K562 (cell line): ENCODE results near the gene ROMO1. TPM values are rescaled to one million over a fixed set of nuclear protein-coding genes. Genes with fewer than 3 reads are reported as not detected.

ENCODE experiments used
- ATF1 ChIP-seq, 2 experiments: fragments of 450-650 bp in 1 of 2; IDR thresholded peaks; 2 replicates each; pipeline ENCODE4 v1.6.1; 2016; ENCODE audit warnings: missing compliant biosample characterization in 1 of 2, missing genetic modification characterization in 1 of 2
- ATF6 ChIP-seq: sonication (generic); formaldehyde crosslinking; IDR thresholded peaks from 2 replicates; pipeline ENCODE4 v1.4.0; 2020; ENCODE audit warnings: mild to moderate bottlenecking, missing genetic modification reagents
- BMI1 ChIP-seq: fragments of 150-350 bp; IDR thresholded peaks from 2 replicates; pipeline ENCODE4 v1.6.1; 2014; ENCODE audit warnings: low read length
- CEBPB ChIP-seq: fragments of 450-650 bp; IDR thresholded peaks from 2 replicates; pipeline ENCODE4 v1.6.1; 2016; ENCODE audit warnings: missing genetic modification characterization, missing compliant biosample characterization
- CGGBP1 ChIP-seq: fragments of 250-450 bp; sonication (Bioruptor Pico); IDR thresholded peaks from 2 replicates; pipeline ENCODE4 v1.9.0; 2021; ENCODE audit warnings: mild to moderate bottlenecking
- CTCF ChIP-seq, 3 experiments: IDR thresholded peaks in 2 of 3; conservative IDR thresholded peaks in 1 of 3; 2 replicates each; pipeline ENCODE4 v1.5.1; 2011 to 2012; ENCODE audit warnings: low read length in 3 of 3, mild to moderate bottlenecking in 3 of 3, control low read depth in 2 of 3, improper control_type of control experiment in 1 of 3, inconsistent platforms in 1 of 3, low read depth in 1 of 3, mixed read lengths in 1 of 3, moderate library complexity in 1 of 3; ENCODE audit not compliant: insufficient read depth in 2 of 3
- E2F3 ChIP-seq: fragments of 250-450 bp; sonication (Bioruptor Pico); IDR thresholded peaks from 2 replicates; pipeline ENCODE4 v1.4.0; 2020; ENCODE audit warnings: mild to moderate bottlenecking
- EZH2 ChIP-seq: IDR thresholded peaks from 2 replicates; pipeline ENCODE4 v1.6.1; 2012; ENCODE audit warnings: low read depth, mild to moderate bottlenecking, inconsistent platforms, low read length, borderline replicate concordance
- FOXA1 ChIP-seq: fragments of 450-650 bp; IDR thresholded peaks from 2 replicates; pipeline ENCODE4 v1.6.1; 2016; ENCODE audit warnings: mild to moderate bottlenecking, borderline replicate concordance
- FOXJ3 ChIP-seq: sonication (generic); formaldehyde crosslinking; IDR thresholded peaks from 2 replicates; pipeline ENCODE4 v1.4.0; 2020; ENCODE audit warnings: mild to moderate bottlenecking, missing genetic modification reagents
- FOXM1 ChIP-seq, 2 experiments: fragments of 450-650 bp in 1 of 2; sonication (generic) in 1 of 2; formaldehyde crosslinking in 1 of 2; IDR thresholded peaks; 2 replicates each; pipeline versions ENCODE4 v1.6.1 to v1.9.0; 2017 to 2022; ENCODE audit warnings: low read depth in 2 of 2, mild to moderate bottlenecking in 2 of 2, missing genetic modification reagents in 1 of 2, moderate library complexity in 1 of 2
- GABPB2 ChIP-seq: fragments of 250-450 bp; sonication (Bioruptor Pico); conservative IDR thresholded peaks from 2 replicates; pipeline ENCODE4 v1.5.1; 2021; ENCODE audit warnings: mild to moderate bottlenecking
- KAT2B ChIP-seq: IDR thresholded peaks from one replicate; pipeline ENCODE4 v1.6.1; 2012; ENCODE audit warnings: low read depth, mild to moderate bottlenecking, control low read depth, inconsistent platforms, low read length, moderate library complexity
- NFATC3 ChIP-seq: fragments of 450-650 bp; IDR thresholded peaks from 2 replicates; pipeline ENCODE4 v1.6.1; 2017; ENCODE audit warnings: mild to moderate bottlenecking
- NR1H2 ChIP-seq: sonication (generic); formaldehyde crosslinking; IDR thresholded peaks from 2 replicates; pipeline ENCODE4 v1.4.0; 2020; ENCODE audit warnings: mild to moderate bottlenecking, missing genetic modification reagents
- PYGO2 ChIP-seq: fragments of 450-650 bp; IDR thresholded peaks from 2 replicates; pipeline ENCODE4 v1.6.1; 2016; ENCODE audit warnings: mild to moderate bottlenecking, missing genetic modification characterization, moderate library complexity, missing compliant biosample characterization
- SIX5 ChIP-seq, 2 experiments: IDR thresholded peaks; 2 replicates each; pipeline ENCODE4 v1.6.1; 2011; ENCODE audit warnings: low read length in 2 of 2, borderline replicate concordance in 1 of 2, low read depth in 1 of 2, mild to moderate bottlenecking in 1 of 2, moderate library complexity in 1 of 2; ENCODE audit not compliant: insufficient read depth in 1 of 2
- SNAPC5 ChIP-seq: fragments of 250-450 bp; sonication (Bioruptor Pico); IDR thresholded peaks from 2 replicates; pipeline ENCODE4 v1.8.0; 2021; ENCODE audit warnings: moderate library complexity, mild to moderate bottlenecking, inconsistent platforms
- STAT6 ChIP-seq: sonication (generic); formaldehyde crosslinking; IDR thresholded peaks from 2 replicates; pipeline ENCODE4 v1.8.1; 2023; ENCODE audit warnings: mild to moderate bottlenecking, missing genetic modification reagents
- XRCC3 ChIP-seq: fragments of 450-650 bp; IDR thresholded peaks from 2 replicates; pipeline ENCODE4 v1.6.1; 2017; ENCODE audit warnings: mild to moderate bottlenecking, moderate library complexity
- ZNF146 ChIP-seq: IDR thresholded peaks from one replicate; pipeline ENCODE4 v1.6.1; 2018; ENCODE audit warnings: missing compliant biosample characterization; ENCODE audit not compliant: unreplicated experiment
- polyA plus RNA-seq, 8 experiments: library from polyadenylated mRNA; depleted of rRNA in 4 of 8; stranded (reverse) in 5 of 8; unstranded in 3 of 8; fragments of >200 nt; fragmentation: Nextera tagmentation in 2 of 8; fragmentation: Illumina TruSeq in 1 of 8; extraction: Ambion mirVana in 2 of 8; extraction: Trizol in 1 of 8; gene quantifications; 2 replicates each; pipeline versions ENCODE4 v1.2.1 to v1.2.3, GENCODE V29; 2011 to 2014; ENCODE audit warnings: inconsistent platforms in 1 of 8, missing spikeins in 1 of 8
- total RNA-seq, 7 experiments: library from RNA; depleted of rRNA in 6 of 7; stranded (reverse); fragments of >200 nt in 6 of 7; fragmentation: Illumina TruSeq in 2 of 7; extraction: Trizol in 2 of 7; gene quantifications; 2 replicates each; pipeline versions ENCODE4 v1.2.1 to v1.2.3, GENCODE V29; 2011 to 2021; ENCODE audit warnings: low replicate concordance in 1 of 7

Gene ROMO1
- total and polyA plus RNA-seq, 9 of the 15 experiments (the other 6 are each of a cell fraction or from before 2014, with no cell fraction given) = 31.8 to 741 (median 226) TPM

GRCh38 chr20:35699127-35699956 lies at the start of gene ROMO1, which contains the start of gene NFS1 (continued):
- TF ChIP-seq FOXM1 (IDR thresholded peaks at IDR 0.05; ENCODE audit: low read depth) (no peak), FOXM1 (CRISPR knock-in tag; IDR thresholded peaks at IDR 0.05; ENCODE audit: low read depth) (peak; percentile 25; the same call in 1 of the 2 replicates), FOXJ3 (CRISPR knock-in tag) (no peak), CEBPB (tag) (no peak), BMI1 (no peak), ZNF146 (no peak), CGGBP1 (CRISPR knock-in tag) (no peak), EZH2 (no peak), FOXA1 (no peak), STAT6 (CRISPR knock-in tag) (0 out of 2 replicates have a peak, but pooled peaks have one; percentile 85), NR1H2 (CRISPR knock-in tag) (no peak), KAT2B (no peak), GABPB2 (CRISPR knock-in tag) (no peak), E2F3 (CRISPR knock-in tag) (no peak), XRCC3 (no peak), ATF6 (CRISPR knock-in tag) (no peak), SNAPC5 (no peak), ATF1 (CRISPR knock-in tag; IDR thresholded peaks at IDR 0.05) (peak; percentile 90), ATF1 (tag; IDR thresholded peaks at IDR 0.05) (peak; percentile 96), PYGO2 (no peak), CTCF (IDR thresholded peaks at IDR 0.05 in 2 of 3, conservative IDR thresholded peaks at IDR 0.05 in 1 of 3; ENCODE audit: insufficient read depth in 2 of 3, low read depth in 1 of 3, low read length in 3 of 3) (peak; percentile 29 to 34 (median 32); a peak in 5 of 6 replicates), SIX5 (IDR thresholded peaks at IDR 0.05; ENCODE audit: borderline replicate concordance in 1 of 2, insufficient read depth in 1 of 2, low read depth in 1 of 2, low read length in 2 of 2) (peak; percentile 27 to 42; a peak in 2 of 4 replicates), NFATC3 (no peak)
